SK-N-MC (cell line): ENCODE data around the gene GSAP.

Source experiments
- EZH2 ChIP-seq: fragments of 200-600 bp; sonication (generic); IDR thresholded peaks from one replicate; pipeline ENCODE4 v1.6.1; 2017; ENCODE audit warnings: antibody characterized with exemption
- POLR2AphosphoS5 ChIP-seq: IDR thresholded peaks from 2 replicates; pipeline ENCODE4 v1.6.1; 2012; ENCODE audit warnings: mild to moderate bottlenecking, low read depth, low read length, borderline replicate concordance

DNA sequence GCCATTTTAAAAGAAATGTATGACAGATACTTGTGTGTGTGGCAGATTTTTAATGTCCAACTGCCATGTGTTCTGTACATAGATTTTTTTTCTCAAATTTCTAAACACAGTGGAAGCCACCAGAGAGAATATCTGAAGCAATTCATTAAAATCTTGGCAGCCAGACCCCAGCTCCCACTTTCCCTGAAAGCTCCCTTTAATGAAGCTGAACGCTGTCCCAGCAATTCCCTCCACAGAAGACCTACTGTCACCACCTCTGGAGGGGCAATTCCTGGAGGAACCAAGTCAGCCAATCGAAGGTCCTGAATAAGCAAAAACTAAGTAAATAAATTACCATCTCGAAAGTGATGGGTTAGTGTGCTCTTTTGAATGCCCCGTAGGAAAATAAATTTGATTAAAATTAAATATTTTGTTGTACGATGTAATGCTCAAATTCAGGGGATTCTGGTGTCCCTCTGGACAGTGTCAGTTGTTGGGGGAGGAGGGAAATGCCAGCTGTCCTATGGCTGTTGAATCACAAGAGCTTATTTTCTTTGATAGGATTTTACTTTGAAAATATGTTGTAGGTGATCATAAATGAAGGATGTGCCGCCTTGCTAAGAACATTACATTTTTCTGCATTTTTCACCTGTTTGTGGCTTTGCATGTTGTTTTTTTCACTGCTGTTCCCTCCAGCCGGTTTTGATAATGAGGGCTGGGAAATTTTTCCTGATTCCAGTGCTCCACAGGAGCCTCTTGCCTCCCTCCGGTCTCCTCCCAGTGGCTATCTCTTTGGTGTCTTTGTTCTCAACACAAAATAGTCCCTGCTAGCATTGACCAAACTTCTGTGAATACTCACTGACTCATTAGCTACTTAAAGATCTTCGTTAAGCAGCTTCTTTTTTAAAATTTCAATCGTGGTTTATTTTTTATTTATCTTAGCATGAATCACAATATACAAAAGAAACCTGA lies 9.2 kb upstream of the GSAP start:
- TF ChIP-seq POLR2AphosphoS5, result no peak
- TF ChIP-seq EZH2, result no peak
